ENCODE measurements around the gene FOXN3.

Gene FOXN3

DNA sequence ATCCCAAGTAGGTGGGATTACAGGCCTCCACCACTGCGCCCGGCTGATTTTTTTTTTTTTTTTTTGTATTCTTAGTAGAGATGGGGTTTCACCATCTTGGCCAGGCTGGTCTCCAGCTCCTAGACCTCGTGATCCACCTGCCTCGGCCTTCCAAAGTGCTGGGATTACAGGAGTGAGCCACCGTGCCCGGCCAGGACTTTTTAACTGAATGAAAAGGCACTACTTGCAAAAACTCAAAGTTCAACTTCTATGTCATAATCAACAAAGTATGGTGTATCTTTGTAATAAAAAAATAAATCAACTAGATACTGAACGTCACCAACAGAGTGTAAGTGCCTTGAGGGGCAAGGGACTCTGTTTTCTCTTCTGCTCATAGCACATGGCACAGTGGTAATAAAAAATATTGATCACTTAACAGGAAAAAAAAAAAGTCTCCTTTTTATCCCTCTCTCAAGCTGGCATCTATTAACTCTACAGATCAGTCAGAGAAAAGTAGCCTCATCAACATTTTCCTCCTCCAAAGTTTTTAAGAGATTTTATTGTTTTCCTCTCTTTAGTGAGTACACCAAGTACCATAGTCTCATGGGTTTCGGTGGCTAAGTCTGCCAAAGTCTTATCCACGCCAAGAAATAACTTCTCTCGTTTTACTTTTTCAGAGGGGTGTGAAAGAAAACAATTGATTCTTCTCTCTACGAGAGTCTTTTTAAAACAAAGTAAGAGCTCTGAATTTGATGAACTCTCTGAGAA, 10.6 kb upstream of the FOXN3 start:
- DNase-seq (ENCODE audit: insufficient read length, low spot score): no peak
- TF ChIP-seq POLR2A (IDR thresholded peaks at IDR 0.05; ENCODE audit: low read depth, low read length): no peak
- no peak for FAIRE-seq

DNA sequence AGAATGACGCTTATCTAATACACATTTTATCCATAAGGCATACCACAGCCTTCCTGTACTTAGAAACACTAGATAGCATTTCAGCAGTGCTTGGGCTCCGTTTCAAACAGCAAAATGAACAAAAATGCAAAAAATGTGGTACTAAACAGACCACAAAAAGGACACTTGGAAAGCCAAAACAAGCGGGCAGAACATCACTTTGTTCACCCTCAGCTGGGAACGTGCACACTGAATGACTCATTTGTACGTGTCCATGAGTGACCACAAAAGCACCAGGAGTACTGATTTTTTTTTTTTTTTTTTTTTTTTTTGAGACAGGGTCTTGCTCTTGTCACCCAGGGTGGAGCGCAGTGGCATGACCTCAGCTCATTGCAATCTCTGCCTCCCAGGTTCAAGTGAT, 8.9 kb upstream of the FOXN3 start:
- DNase-seq (ENCODE audit: insufficient read length, low spot score) (peak; percentile 35), FAIRE-seq (peak; percentile 38)
- no peak for TF ChIP-seq POLR2A (IDR thresholded peaks at IDR 0.05; ENCODE audit: low read depth, low read length)

GRCh38 chr14:89424241-89424640, 7.2 kb upstream of the FOXN3 start:
- no peak for FAIRE-seq
- DNase-seq (ENCODE audit: insufficient read length, low spot score): no peak
- TF ChIP-seq POLR2A (IDR thresholded peaks at IDR 0.05; ENCODE audit: low read depth, low read length): no peak

GRCh38 chr14:89422952-89423345, 5.9 kb upstream of the FOXN3 start:
- DNase-seq (ENCODE audit: insufficient read length, low spot score): no peak
- no peak for FAIRE-seq
- no peak for TF ChIP-seq POLR2A (IDR thresholded peaks at IDR 0.05; ENCODE audit: low read depth, low read length)

GRCh38 chr14:89422181-89422951, 5.3 kb upstream of the FOXN3 start:
- no peak for TF ChIP-seq POLR2A (IDR thresholded peaks at IDR 0.05; ENCODE audit: low read depth, low read length)
- FAIRE-seq (no peak), DNase-seq (ENCODE audit: insufficient read length, low spot score) (no peak)

DNA sequence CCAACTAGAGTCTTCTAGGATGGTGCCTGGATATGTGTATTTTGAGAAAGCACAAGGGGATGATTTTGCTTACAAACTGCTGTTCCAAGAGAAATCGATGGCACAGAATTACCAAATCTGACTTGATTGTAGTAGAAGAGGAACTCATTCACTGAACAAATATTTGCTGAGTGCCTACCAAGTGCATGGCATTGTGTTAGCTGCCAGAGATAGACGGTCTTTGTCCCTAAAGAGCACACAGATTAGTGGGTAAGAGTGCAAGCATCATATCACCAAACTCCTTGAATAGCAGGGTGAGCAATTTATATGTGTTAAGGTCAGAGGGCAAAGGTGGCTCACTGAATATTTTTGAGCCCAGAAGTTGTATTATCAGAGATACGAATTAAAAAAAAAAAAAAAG, 3.5 kb upstream of the FOXN3 start:
- no peak for FAIRE-seq
- DNase-seq (ENCODE audit: insufficient read length, low spot score): no peak
- TF ChIP-seq POLR2A (IDR thresholded peaks at IDR 0.05; ENCODE audit: low read depth, low read length): no peak

- no peak for TF ChIP-seq POLR2A (IDR thresholded peaks at IDR 0.05; ENCODE audit: low read depth, low read length)
- DNase-seq (ENCODE audit: insufficient read length, low spot score): no peak
- no peak for FAIRE-seq
Observed at GRCh38 chr14:89419973-89420482, 3.0 kb upstream of the FOXN3 start.

DNA sequence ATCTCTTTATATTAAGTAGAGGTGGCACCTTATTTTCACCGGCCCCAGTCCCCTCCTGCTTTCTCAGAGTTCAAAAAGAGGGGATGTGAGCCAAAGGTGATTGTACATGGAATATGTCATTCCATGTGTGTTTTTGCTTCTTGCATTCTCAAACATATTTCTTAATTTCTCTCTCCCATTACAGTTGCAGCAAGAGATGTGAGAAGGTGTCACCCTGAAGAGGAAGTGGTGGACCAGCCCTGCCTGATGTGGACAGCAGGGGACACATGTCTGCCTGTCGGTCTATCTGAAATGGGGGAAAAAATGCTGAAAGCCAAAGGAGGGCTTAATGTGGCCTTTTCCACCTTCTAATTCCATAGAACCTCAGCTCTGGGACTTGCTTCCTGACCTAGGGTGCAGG, 1.9 kb upstream of the FOXN3 start:
- FAIRE-seq: no peak
- no peak for TF ChIP-seq POLR2A (IDR thresholded peaks at IDR 0.05; ENCODE audit: low read depth, low read length)
- DNase-seq (ENCODE audit: insufficient read length, low spot score): no peak

DNA sequence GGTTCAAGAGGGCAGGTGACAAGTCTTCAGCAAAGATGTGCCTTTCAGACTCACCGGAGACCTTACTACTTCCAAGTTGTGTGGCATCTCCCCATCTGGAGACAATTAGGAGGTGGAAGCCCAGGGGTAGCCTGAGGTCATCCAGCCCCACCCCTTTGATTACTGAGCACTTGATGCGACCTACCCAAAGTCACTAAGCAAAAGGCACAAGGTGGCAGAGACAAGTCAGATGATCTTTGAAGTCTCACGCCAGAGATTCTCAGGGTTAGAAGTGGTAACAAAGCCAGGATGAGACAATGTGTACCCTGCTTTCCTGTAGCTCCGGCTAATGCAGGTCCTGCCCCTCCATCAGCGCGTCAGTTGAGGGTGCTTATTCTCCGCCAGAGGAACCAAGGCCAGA, 1.4 kb upstream of the FOXN3 start:
- FAIRE-seq (no peak), DNase-seq (ENCODE audit: insufficient read length, low spot score) (no peak)
- TF ChIP-seq POLR2A (IDR thresholded peaks at IDR 0.05; ENCODE audit: low read depth, low read length): no peak

- DNase-seq (ENCODE audit: insufficient read length, low spot score): no peak
- TF ChIP-seq POLR2A (IDR thresholded peaks at IDR 0.05; ENCODE audit: low read depth, low read length): no peak
- no peak for FAIRE-seq
Observed at GRCh38 chr14:89417465-89418225, 612 bp upstream of the FOXN3 start.

DNA sequence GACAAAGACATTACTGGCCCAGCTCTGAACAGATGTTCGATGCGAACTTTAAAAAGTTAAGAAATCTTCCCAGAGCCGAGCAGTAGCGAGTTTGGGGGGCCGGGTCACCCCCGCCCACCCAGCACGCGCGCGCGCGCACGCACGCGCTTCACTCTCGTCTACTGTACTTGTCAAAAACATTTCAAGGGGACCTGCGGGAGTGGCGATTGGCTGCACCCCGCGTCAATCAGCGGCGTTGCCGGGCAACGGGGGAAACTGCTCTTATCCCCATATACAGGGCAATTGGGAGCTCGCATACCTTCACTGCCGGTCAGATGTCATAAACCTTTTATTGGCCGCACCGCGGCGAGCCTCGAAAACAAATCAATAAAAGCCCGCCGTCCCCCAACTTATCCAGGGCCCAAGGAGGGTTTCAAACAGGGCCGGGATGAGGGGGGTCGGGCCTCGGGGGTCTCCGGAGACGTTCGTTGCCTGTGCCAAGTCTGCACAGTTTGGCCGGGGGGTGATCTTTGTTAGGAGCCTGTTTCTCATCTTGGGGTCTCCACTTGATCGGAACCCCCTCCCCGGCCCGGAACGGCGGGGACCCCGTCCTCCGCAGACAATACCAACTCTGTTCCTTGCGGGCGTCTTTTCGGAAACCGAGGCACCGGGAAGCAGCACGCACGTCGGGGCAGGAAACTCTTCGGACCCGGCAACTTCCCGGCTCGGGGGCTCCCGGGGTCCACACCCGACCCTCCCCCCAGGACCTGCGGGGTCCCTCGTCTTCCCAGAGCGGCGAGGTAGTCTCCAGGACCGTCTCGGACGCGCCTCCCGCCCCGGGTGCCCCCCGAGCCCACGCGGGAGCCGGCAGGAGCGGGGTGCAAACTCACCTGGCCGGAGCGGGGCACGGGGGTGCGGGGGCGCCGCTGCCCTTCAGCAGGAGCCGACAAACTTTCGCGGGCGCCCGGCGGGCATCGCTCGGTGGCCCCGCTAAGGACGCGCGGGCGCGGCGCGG, 734 bp downstream of the FOXN3 start:
- TF ChIP-seq POLR2A (IDR thresholded peaks at IDR 0.05; ENCODE audit: low read depth, low read length): no peak
- FAIRE-seq: no peak
- DNase-seq (ENCODE audit: insufficient read length, low spot score): peak; percentile 94

- no peak for DNase-seq (ENCODE audit: insufficient read length, low spot score)
- FAIRE-seq: no peak
- no peak for TF ChIP-seq POLR2A (IDR thresholded peaks at IDR 0.05; ENCODE audit: low read depth, low read length)
Observed at GRCh38 chr14:89415159-89415558, 1.9 kb downstream of the FOXN3 start.

- DNase-seq (ENCODE audit: insufficient read length, low spot score): no peak
- TF ChIP-seq POLR2A (IDR thresholded peaks at IDR 0.05; ENCODE audit: low read depth, low read length): no peak
- no peak for FAIRE-seq
Observed at GRCh38 chr14:89411976-89412375, 5.1 kb downstream of the FOXN3 start.
